ENCODE data around the gene PTPRT.

- TF ChIP-seq, protein P1, sequence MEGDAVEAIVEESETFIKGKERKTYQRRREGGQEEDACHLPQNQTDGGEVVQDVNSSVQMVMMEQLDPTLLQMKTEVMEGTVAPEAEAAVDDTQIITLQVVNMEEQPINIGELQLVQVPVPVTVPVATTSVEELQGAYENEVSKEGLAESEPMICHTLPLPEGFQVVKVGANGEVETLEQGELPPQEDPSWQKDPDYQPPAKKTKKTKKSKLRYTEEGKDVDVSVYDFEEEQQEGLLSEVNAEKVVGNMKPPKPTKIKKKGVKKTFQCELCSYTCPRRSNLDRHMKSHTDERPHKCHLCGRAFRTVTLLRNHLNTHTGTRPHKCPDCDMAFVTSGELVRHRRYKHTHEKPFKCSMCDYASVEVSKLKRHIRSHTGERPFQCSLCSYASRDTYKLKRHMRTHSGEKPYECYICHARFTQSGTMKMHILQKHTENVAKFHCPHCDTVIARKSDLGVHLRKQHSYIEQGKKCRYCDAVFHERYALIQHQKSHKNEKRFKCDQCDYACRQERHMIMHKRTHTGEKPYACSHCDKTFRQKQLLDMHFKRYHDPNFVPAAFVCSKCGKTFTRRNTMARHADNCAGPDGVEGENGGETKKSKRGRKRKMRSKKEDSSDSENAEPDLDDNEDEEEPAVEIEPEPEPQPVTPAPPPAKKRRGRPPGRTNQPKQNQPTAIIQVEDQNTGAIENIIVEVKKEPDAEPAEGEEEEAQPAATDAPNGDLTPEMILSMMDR (conservative IDR thresholded peaks at IDR 0.05; ENCODE audit: low read depth, low read length): no peak
- TF ChIP-seq POLR2A (IDR thresholded peaks at IDR 0.05; ENCODE audit: low read depth, low read length) (no peak), RCOR1 (IDR thresholded peaks at IDR 0.05; ENCODE audit: insufficient replicate concordance, low read length) (no peak), RAD21 (IDR thresholded peaks at IDR 0.05; ENCODE audit: low read length) (no peak), FOS (IDR thresholded peaks at IDR 0.05; ENCODE audit: low read depth, low read length) (no peak), CHD1 (IDR thresholded peaks at IDR 0.05; ENCODE audit: low read depth, low read length) (no peak), SMC3 (IDR thresholded peaks at IDR 0.05; ENCODE audit: low read depth, low read length) (no peak), BHLHE40 (IDR thresholded peaks at IDR 0.05; ENCODE audit: low read depth, low read length) (no peak), CEBPB (IDR thresholded peaks at IDR 0.05; ENCODE audit: low read depth, low read length) (no peak)
Measured at GRCh38 chr20:42097741-42098140, 1092.0 kb downstream of the PTPRT start.

Measured in IMR-90 (cell line).